ENCODE data around the gene MESP2. TPM values are rescaled to one million over a fixed set of nuclear protein-coding genes. Genes with fewer than 3 reads are reported as not detected.
A peak's percentile ranks its signal among the peaks of the same experiment; 100 is the strongest.

MESP2 gene
- total RNA-seq, 2 experiments from 2014 or later = not detected

GRCh38 chr15:89760303-89761008 lies 15.7 kb upstream of the MESP2 start:
- Mint-ChIP-seq H3K36me3 (ENCODE audit: low read depth) (no peaks in the 10 kb centered on the region), H3K4me3 (no peak overlapping the region), H3K27me3 (no peaks in the 10 kb centered on the region), H3K4me1 (ENCODE audit: low read depth) (no peaks in the 10 kb centered on the region), H3K27ac (no peak overlapping the region), H3K9me3 (no peaks in the 10 kb centered on the region)
- ATAC-seq (ENCODE audit: poor library complexity) (peak; percentile 68), DNase-seq (peak; percentile 23 to 77 (median 54))
- ChIA-PET POLR2A (interaction anchor here (1.1 kb wide), 1 partner anchor 326 kb away, joined by 3 read pairs; no protein-coding TSS in a partner anchor), CTCF (interaction anchor here (0.6 to 2.7 kb wide), 5 partner anchors 10 to 114 kb away, joined by 4 to 11 read pairs (median 5); partner anchors contain the start of gene MESP1)
- Histone ChIP-seq H3K27me3 (ENCODE audit: control insufficient read depth in 1 of 2, insufficient read depth in 2 of 2, low read length in 2 of 2) (no peaks in the 10 kb centered on the region), H3K36me3 (ENCODE audit: insufficient read depth, low read length) (no peaks in the 10 kb centered on the region), H3K27ac (ENCODE audit: low read depth in 1 of 2, low read length in 2 of 2) (no peak overlapping the region), H3K4me1 (ENCODE audit: insufficient read depth, low read length) (peaks cover 4% of the 10 kb centered on the region), H3K4me3 (ENCODE audit: low read length) (no peak overlapping the region), H3K9me3 (ENCODE audit: control insufficient read depth in 1 of 2, insufficient read depth in 1 of 2, low read length in 2 of 2) (no peaks in the 10 kb centered on the region)
- TF ChIP-seq, protein P1, sequence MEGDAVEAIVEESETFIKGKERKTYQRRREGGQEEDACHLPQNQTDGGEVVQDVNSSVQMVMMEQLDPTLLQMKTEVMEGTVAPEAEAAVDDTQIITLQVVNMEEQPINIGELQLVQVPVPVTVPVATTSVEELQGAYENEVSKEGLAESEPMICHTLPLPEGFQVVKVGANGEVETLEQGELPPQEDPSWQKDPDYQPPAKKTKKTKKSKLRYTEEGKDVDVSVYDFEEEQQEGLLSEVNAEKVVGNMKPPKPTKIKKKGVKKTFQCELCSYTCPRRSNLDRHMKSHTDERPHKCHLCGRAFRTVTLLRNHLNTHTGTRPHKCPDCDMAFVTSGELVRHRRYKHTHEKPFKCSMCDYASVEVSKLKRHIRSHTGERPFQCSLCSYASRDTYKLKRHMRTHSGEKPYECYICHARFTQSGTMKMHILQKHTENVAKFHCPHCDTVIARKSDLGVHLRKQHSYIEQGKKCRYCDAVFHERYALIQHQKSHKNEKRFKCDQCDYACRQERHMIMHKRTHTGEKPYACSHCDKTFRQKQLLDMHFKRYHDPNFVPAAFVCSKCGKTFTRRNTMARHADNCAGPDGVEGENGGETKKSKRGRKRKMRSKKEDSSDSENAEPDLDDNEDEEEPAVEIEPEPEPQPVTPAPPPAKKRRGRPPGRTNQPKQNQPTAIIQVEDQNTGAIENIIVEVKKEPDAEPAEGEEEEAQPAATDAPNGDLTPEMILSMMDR (IDR thresholded peaks at IDR 0.05) = peak; percentile 76
- intact Hi-C loops (cut with DNase I, micrococcal nuclease) = loop anchor here (1.0 to 5.0 kb wide), 4 partner anchors 102 to 327 kb away; no protein-coding TSS in a partner anchor

DNA sequence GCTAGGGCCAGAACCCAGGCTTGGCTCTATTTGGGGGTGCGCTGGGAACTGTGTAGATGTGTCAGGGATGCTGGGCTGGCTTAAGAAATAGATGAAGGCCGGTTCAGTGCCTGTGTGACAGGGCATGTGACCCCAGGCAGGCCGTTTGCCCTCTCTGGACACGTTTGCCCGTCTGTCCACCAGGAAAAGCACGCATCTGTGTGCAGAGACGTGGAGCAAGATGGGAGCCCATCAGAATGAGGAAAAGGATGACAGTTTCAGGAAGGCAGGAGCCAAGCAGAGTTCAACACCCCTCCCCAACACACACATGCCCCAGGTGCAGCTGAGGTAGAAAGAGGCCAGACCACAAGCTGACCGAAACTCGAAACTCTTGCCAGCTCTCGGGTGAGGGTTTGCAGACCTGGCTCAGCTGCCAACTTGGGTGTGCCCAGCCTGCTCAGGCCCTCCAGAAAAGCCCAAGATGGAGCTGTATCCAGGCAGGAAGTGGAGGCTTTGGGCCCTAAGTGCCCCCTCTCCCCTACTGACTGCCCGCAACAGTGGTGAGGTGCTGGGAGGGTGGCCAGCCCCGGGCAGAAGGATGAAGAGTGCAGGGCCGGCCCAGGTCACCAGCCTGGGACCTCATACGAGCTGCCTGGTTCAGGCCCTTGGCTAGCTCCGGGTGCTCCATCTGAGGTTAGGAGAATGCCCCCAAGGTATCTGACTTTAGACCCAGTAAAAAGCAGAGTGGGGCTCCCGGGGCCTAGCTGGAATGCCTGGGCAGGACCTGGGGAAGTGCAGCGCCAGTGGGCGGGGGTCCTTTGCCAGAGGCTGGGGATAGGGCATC lies 14.9 kb upstream of the MESP2 start:
- no peaks in the 10 kb centered on the region for H3K4me1 Mint-ChIP-seq (ENCODE audit: low read depth)
- TF ChIP-seq, protein P1 (IDR thresholded peaks at IDR 0.05) = peak; percentile 38
- no peak overlapping the region for H3K27ac ChIP-seq (ENCODE audit: low read depth in 1 of 2, low read length in 2 of 2)
- H3K9me3 Mint-ChIP-seq = no peaks in the 10 kb centered on the region
- no peak overlapping the region for H3K4me3 ChIP-seq (ENCODE audit: low read length)
- H3K27me3 Mint-ChIP-seq = no peaks in the 10 kb centered on the region
- H3K27me3 ChIP-seq (ENCODE audit: control insufficient read depth in 1 of 2, insufficient read depth in 2 of 2, low read length in 2 of 2) = no peaks in the 10 kb centered on the region
- no peak for DNase-seq
- H3K4me1 ChIP-seq (ENCODE audit: insufficient read depth, low read length) = peaks cover 4% of the 10 kb centered on the region
- POLR2A ChIA-PET = interaction anchor here (1.1 kb wide), 1 partner anchor 325 kb away, joined by 3 read pairs; no protein-coding TSS in a partner anchor
- no peaks in the 10 kb centered on the region for H3K36me3 Mint-ChIP-seq (ENCODE audit: low read depth)
- ATAC-seq (ENCODE audit: poor library complexity) = no peak
- intact Hi-C loops (cut with DNase I, micrococcal nuclease) = loop anchor here in 1 of 2 experiments (5.0 kb wide), 3 partner anchors 101 to 326 kb away; no protein-coding TSS in a partner anchor
- H3K36me3 ChIP-seq (ENCODE audit: insufficient read depth, low read length) = no peaks in the 10 kb centered on the region
- H3K4me3 Mint-ChIP-seq = no peak overlapping the region
- H3K9me3 ChIP-seq (ENCODE audit: control insufficient read depth in 1 of 2, insufficient read depth in 1 of 2, low read length in 2 of 2) = no peaks in the 10 kb centered on the region
- no peak overlapping the region for H3K27ac Mint-ChIP-seq
- CTCF ChIA-PET = interaction anchor here (0.8 to 2.7 kb wide), 4 partner anchors 11 to 114 kb away, joined by 4 to 11 read pairs (median 5); partner anchors contain the start of gene MESP1

DNA sequence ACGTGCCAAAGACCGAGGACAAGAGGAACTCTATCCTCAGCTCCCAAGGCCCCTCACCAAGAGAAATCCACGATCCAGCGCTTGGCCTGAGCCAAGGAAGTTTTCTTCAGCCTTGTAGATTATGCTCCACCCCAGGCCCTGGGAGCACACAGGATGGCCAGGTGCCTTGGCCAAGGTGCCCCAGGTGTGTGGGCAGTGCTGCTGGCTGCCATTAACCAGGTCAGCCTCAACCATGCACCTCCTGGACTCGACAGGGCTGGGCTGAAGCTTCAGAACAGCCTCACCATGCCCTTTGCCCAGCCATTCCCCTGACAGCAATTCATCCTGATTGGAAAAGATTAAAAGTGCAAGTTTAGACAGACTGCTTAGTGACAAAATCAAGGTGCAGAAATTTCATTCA lies 14.2 kb upstream of the MESP2 start:
- TF ChIP-seq, protein P1 (IDR thresholded peaks at IDR 0.05) = no peak
- ATAC-seq (ENCODE audit: poor library complexity) (no peak), DNase-seq (no peak)
- no peaks in the 10 kb centered on the region for H3K36me3 ChIP-seq (ENCODE audit: insufficient read depth, low read length)
- no peaks in the 10 kb centered on the region for H3K27me3 Mint-ChIP-seq
- ChIA-PET POLR2A (no interaction called here), CTCF (interaction anchor here (2.7 kb wide), 1 partner anchor 11 kb away, joined by 11 read pairs; the partner anchor contains the start of gene MESP1)
- H3K27ac ChIP-seq (ENCODE audit: low read depth in 1 of 2, low read length in 2 of 2) = no peak overlapping the region
- no peak overlapping the region for H3K4me3 ChIP-seq (ENCODE audit: low read length)
- H3K4me1 ChIP-seq (ENCODE audit: insufficient read depth, low read length) = peaks cover 4% of the 10 kb centered on the region
- H3K27me3 ChIP-seq (ENCODE audit: control insufficient read depth in 1 of 2, insufficient read depth in 2 of 2, low read length in 2 of 2) = no peaks in the 10 kb centered on the region
- H3K36me3 Mint-ChIP-seq (ENCODE audit: low read depth) = no peaks in the 10 kb centered on the region
- no peak overlapping the region for H3K4me3 Mint-ChIP-seq
- H3K9me3 Mint-ChIP-seq = no peaks in the 10 kb centered on the region
- no peak overlapping the region for H3K27ac Mint-ChIP-seq
- intact Hi-C loops (cut with DNase I, micrococcal nuclease) = loop anchor here in 1 of 2 experiments (5.0 kb wide), 3 partner anchors 100 to 325 kb away; no protein-coding TSS in a partner anchor
- no peaks in the 10 kb centered on the region for H3K9me3 ChIP-seq (ENCODE audit: control insufficient read depth in 1 of 2, insufficient read depth in 1 of 2, low read length in 2 of 2)
- H3K4me1 Mint-ChIP-seq (ENCODE audit: low read depth) = no peaks in the 10 kb centered on the region
